Fibroblast of peridontal ligament (primary cell): ENCODE data around the gene FRYL.
"Not testable (repeated sequence)": the region's sequence is repeated elsewhere in the genome, so short reads cannot be mapped to it uniquely, and the experiment has no call there.

Experiments used
- DNase-seq: peaks from one replicate; pipeline ENCODE4 v3.0.0-alpha.2; 2010; ENCODE audit errors: extremely low read depth

The FRYL gene

GRCh38 chr4:48785302-48785701 lies 5.2 kb upstream of the FRYL start:
- no peak for DNase-seq

GRCh38 chr4:48781968-48782367 lies 1.9 kb upstream of the FRYL start:
- DNase-seq: no peak

GRCh38 chr4:48780865-48781214 lies 761 bp upstream of the FRYL start:
- peak; percentile 59 for DNase-seq

- peak; percentile 38 for DNase-seq
Measured at GRCh38 chr4:48779095-48779997, 733 bp downstream of the FRYL start.

GRCh38 chr4:48778431-48779094 lies 1.5 kb downstream of the FRYL start:
- DNase-seq: peak; percentile 59

- DNase-seq: no peak
Measured at GRCh38 chr4:48777739-48778138, 2.3 kb downstream of the FRYL start.

GRCh38 chr4:48774760-48775710 lies 5.0 kb downstream of the FRYL start:
- no peak for DNase-seq

- DNase-seq: no peak
Measured at GRCh38 chr4:48772556-48772955, 7.5 kb downstream of the FRYL start.

- no peak for DNase-seq
Measured at GRCh38 chr4:48767055-48767929, 12.8 kb downstream of the FRYL start.

- DNase-seq: no peak
Measured at GRCh38 chr4:48766131-48766792, 13.8 kb downstream of the FRYL start.

GRCh38 chr4:48762408-48762807 lies 17.7 kb downstream of the FRYL start:
- no peak for DNase-seq

- no peak for DNase-seq
Measured at GRCh38 chr4:48761286-48761685, 18.8 kb downstream of the FRYL start.

GRCh38 chr4:48758703-48759102 lies 21.4 kb downstream of the FRYL start:
- not testable (repeated sequence) for DNase-seq

GRCh38 chr4:48756689-48757220 lies 23.3 kb downstream of the FRYL start:
- no peak for DNase-seq

- DNase-seq: no peak
Measured at GRCh38 chr4:48755281-48755680, 24.8 kb downstream of the FRYL start.

- DNase-seq: no peak
Measured at GRCh38 chr4:48753159-48753558, 26.9 kb downstream of the FRYL start.

- no peak for DNase-seq
Measured at GRCh38 chr4:48752726-48753125, 27.4 kb downstream of the FRYL start.

GRCh38 chr4:48752246-48752645 lies 27.8 kb downstream of the FRYL start:
- DNase-seq: no peak

GRCh38 chr4:48748949-48749596 lies 31.0 kb downstream of the FRYL start:
- no peak for DNase-seq
